NCI-H2227 treated with DMSO at 0.1 percent for 48 hours (cell line): Measurements from ENCODE around the gene AKT2.

Source experiments
- DNase-seq: peaks from one replicate; lab custom pipeline; 2025; lab: John Stamatoyannopoulos, UW

Gene AKT2

DNA sequence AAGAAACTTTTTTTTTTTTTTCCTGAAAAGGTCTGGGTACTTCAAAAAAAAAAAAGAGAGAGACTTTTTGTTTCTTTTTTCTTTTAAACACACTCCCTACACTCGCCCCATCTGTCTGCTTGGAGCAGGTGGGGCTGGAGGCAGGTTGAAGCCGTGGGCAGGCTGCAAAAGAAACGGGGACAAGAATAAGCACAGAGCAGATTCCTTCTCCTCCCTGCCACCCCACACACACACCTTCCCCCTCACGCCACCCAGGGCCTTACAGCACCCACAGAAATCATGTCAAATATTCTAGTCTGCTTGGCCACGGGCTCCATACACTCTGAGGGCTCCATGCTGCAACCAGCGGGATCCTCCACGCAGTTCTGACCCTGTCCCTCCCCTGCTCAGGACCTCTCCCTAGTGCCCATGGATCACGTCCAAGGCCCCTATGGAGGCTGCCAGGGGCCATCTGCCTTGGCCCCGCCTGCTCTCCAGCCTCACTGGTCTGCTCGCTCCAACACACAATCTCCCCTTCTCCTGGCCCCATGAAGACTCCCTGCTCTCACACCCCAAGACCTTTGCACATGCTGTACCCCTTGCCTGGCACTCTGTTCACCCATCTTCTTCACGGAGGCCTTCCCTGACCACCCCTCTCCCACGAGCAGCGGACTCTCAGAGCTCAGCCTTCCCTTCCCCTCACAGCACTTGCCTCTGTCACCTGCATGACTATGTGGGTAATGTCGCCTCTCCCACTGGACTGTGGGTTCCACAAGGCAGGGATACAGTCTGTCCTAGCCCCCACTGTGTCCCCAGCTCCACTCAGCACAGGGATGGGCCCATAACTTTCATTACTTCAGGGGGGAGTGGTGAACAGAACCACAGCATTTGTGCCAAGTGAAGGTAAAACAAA is 11.4 kb downstream of the AKT2 start:
- DNase-seq: no peak

DNA sequence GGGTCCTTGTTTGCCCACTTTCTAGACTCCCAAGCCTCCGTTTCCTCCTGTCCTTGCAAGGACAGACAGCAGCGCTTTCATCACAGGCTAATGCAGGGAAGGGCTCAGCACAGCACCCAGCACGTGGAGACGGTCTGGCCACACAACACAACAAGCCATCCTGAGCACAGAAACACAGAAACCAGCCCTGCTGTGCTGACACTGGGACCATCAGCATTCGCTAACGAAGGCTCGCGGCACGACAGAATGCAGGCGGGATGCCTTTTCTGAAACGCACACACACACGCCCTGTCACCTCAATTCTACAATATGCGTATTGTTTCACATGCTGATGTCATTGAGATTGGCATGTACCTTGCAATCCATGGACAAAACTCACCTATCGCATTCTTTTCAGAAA is 12.9 kb downstream of the AKT2 start:
- no peak for DNase-seq

DNA sequence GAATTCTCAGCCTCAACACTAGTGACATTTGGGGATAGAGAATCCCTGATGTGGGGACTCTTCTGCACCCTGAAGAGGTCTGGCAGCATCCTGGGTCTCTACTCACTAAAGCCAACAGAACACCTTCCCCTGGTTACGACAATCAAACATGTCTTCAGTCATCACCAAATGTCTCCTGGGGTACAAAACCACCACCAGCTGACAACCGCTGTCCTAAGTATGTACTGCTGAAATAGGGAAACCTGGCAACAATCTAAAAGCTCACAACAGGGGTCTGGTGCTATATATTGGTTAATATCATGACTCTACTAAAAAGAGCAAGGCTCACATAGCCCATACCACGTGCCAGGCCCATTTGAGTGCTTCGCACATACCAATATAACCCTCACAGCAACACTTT is 13.4 kb downstream of the AKT2 start:
- no peak for DNase-seq

DNA sequence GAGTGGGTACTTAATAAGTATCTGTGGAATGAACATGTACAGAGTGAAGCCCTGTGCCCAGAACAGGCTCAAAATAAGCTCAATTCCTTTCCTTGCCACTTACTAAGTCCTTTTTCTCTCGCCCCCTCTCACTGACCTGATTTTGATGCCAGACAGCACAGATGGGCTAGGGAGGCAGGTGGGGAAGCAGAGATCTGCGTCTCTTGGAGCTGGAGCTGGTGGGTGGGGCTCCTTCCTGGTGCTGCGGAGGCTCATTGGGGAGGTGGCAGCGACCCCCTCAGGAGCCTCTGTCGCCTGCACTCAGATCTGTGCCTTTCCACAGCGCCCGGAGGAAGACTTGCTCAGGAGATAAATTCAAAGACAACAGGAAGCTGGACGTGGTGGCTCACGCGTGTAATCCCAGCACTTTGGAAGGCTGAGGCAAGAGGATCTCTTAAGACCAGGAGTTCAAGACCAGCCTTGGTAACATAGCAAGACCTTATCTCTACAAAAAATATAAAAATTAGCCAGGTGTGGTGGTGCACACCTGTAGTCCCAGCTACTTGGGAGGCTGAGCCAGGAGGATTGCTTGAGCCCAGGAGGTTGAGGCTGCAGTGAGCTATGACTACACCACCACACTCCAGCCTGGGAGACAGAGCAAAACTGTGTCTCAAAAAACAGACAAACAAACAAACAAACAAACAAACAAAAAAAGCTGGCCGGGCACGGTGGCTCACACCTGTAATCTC is 14.6 kb downstream of the AKT2 start:
- DNase-seq: no peak

DNA sequence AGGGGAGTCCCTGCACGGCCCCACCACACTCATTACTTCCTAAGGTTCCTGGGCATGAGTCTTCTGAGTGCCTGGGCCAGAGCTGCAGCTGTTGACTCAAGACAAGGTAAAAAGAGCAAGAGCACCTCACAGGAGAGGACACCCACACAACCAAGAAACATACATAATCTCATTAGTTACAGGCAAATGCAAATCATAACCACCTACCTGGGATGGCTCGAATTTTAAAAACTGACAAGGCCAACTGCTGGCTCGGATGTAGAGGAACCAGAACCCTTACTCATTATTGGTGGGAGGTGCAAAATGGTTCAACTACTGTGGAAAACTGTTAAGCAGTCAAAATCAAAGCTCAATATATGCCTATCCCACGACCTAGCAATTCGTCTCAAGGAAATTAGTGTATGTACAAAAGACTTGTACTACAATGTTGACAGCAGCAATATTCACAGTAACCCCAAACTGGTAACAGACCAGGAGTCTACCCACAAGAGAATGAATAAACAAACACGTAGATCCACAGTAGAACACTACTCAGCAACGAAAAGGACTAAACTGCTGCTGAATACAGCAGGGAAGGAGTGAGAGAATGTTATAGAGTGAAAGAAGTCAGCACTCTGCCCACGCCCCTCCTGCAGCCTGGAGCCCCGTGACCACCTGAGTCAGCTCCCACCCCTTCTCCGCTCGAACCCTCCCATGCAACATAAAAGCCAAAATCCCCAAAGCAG is 15.8 kb downstream of the AKT2 start:
- no peak for DNase-seq

DNA sequence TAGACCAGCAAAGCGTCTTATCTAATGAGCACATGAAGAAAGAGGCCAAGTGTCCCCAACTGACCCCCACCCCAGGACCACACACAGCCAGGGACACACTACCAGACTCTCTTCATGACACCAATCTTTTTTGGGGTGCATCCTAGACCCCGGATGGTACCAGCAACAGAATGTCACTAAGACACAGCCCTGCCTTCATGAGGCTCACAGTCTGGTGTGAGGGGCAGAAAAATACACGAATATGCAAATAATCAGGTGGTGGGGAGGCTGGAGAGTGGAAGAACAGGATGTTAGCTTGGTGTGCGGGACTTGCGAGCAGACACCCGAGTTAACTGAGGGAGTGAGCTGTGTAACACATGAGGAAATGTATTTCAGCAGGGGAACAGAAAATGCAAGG is 17.5 kb downstream of the AKT2 start:
- DNase-seq: no peak

DNA sequence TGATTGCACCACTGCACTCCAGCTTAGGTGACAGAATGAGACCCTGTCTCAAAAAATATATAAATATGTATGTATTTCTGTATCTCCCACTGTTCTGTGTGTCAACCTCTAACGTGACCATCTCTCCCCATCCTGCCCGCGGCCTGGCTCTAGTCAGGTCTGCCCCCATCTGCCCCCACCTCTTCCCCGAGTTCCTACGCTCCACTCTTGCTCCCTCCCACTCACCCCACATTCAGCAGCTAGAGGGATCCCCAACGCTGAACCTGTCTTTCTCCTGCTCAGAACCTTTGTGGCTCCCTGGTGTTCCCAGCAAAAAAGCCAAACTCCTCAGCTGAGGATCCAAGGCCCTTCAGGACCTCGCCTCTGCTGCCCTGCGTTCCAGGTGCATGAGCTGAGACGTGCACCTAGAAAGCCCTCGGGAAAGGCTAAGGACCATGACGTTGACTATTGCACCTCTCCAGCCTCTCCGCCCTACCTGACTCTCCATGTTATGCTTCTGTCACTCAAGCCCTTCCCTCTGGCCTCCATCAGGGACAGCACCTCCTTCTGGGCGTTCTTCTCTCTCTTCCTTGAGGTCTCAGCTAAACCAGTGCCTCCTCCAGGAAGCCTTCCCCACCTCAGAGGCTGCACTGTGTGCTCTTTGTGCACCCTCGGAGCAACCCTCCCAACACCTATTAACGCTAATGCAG is 18.1 kb downstream of the AKT2 start:
- DNase-seq: no peak

DNA sequence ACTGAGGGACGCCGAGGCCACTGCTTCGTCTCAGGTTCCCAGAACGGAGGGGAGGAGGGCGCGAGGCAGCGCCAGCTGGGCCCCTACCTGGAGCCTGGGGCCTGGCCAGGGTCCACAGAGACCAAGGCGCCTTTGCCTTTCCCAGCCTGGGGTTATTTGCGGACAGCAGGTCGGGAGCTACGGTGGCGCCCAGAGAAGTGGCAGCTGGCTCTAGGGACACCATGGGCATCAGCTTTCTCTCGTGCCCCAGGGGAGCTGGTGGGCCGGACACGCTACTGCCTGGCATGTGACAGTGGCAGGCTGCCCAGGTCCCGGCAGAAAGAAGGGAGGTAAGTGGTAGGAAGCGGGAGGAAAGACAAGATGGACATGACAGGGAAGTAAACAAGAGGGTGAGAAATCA is 19.0 kb downstream of the AKT2 start:
- DNase-seq: no peak

DNA sequence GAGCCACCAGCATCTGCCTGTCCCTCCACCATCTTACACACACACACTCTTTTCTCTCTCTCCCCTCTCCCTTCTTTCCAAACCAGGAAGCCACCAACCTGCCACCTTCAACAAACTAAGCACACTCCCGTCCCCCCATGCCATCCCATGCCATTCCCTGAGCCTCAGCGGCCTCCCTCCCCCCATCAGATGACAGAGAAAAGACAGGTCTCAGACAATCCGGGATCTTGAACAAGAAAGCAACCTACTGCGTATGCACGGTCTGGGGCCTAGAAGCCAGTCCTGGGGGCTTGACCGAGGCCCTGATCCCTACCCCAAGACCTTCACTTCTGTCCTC is 19.4 kb downstream of the AKT2 start:
- DNase-seq: no peak

DNA sequence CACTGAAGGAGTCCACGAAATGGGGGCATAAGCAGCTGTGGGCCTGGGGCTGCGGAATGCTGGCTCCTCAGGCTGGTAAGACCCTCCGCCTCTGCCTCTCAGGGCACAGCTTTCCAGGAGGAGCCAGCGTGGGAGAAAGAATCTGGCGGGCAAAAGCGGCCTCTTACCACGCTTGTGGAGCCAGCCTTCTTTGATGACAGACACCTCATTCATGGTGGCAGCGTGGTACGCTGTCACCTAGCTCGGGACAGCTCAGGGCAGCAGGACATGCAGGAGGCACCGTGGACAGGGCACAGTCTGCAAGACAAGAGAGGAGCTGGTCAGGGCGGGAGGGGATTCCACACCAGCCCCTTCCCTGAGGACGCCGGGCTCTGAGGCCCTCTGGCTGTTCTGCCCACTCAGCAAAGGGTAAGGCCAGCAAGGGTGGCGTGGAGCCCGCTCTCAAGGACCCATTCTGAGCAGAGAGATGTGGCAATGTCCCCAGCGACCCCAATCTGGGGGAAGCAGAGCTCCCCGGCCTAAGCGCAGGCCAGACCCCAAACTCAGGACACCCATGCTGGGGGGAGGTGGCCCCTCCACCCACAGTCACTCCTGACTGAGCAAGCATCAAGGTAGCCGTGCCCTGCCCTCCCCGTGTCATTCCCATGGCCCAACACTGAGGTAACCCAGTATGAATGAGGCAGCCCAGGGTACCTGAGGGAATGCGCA is 19.9 kb downstream of the AKT2 start:
- DNase-seq: no peak

DNA sequence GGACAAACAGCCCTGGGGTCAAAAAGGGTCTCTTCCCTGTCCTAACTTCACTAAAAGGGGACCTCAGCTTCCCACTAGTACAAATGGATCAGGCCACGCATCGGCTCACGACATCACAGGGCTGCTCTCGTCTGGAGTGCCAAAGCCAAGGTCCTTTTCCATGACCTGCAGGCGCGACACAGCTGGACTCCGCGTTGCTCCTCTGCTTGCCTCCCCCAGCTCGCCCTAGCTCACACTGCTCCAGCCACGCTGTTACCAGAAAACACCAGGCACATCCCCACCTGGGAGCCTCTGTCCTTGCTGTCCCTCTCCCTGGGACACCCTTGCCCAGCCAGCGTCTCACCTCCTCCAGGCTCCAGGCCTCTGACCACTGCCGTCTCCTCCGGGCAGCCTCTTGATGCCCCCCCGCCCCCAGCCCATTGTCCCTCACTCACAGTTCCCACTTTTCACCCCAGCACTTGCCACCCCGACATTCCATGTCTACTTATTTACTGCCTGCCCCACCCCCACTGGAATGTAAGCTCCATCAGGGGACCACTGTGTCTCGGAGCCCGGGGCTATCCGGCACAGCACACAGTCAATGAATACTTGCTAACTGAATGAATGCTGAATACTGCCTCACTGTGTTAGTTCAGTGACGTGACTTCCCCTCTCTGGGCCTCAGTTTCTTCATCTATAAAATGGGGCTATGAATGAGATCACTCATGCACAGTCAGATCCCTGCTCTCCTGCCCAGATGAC is 20.7 kb downstream of the AKT2 start:
- no peak for DNase-seq

DNA sequence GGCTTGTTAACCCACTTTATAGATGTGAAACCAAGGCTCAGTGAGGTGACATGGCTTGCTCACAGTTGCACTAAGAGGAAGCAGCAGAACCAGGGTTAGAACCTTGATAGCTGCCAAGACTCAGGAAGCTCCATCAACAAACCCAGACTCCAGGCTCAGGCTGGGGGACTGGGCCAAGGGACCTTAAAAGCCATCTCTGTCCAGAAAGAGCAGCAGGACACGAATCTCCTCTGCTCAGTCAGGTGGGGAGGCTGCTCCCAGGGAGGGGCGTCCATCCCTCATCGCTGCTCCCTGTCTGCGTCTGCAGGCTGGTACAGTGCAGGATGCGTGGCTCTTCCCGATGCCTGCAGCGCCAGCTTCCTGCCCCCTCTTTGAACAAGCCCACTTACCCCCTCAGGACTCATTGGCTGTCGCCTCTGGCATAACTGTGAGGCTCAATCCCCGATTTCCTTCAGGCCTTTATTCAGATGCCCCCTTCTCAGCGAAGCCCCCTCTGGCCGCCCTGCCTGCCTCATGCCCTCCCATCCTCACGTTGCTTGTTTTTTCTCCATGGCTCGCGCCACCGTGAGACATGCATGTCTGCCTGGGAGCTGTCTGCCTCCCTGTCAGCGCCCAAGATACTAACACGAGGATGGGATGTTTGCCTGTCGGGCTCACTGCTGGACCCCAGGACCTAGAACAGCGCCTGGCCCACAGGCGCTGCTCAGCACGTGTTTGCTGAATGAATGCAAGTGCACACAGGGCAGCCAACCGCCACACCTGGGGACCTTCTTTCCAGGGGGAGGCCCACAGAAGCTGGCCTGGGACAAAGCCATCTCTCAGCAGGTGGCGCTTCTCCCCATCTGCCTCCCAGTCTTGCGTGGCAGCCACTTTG is 21.5 kb downstream of the AKT2 start:
- DNase-seq: no peak

DNA sequence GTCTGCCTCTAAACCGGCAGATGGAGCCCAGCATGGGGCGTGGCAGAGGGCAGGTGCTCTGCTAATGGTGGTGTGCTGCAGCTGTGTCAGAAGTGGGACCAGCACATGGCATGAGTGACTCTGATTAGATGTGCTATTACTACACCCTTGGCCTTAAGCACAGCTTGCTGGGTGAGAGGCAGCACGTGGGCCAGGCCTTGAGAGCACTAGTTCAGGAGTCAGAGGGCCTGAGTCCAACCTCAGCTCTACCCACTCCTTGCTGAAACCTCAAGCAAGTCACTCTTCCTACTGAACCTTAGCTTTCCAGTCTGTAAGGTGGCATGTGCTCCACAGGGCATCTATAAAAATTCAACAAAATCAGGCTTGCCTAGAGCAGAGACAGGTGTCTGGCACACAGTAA is 22.7 kb downstream of the AKT2 start:
- DNase-seq: no peak

DNA sequence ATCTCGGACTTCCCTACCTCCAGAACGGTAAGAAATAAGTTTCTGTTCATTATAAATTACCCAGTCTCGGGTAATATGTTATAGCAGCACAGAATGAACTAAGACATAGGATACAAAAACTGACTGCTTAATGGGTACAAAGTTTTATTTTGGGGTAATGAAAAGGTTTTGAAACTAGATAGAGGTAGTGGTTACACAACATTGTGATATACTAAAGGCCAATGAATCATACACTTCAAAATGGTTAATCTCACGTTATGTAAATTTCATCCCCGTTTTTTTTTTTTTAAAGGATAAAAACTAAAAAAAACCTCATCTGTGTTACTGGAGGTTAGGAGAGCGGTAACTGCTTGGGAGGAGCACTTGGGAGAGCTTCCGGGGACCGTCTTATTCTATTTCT is 23.5 kb downstream of the AKT2 start:
- no peak for DNase-seq

DNA sequence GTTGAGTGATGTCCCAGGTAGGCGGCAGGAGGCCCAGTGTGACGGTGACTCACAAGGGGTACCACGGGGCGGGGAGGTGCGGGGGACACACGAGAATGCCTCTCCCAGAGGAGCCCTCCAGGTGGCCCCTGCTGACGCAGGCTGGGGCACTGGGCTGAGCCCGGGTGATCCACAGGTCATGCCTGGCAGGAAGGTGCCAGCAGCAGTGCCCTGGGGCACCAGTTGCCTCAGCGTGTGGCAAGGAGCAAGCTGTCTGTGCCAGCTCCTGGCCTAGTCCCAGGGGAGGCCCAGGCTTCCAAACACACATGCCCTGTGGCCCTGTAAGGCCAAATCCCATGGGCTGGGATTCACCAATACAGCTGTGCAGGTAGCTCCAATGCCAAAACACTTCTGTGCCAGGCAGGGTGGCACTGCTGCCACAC is 28.0 kb downstream of the AKT2 start:
- no peak for DNase-seq

DNA sequence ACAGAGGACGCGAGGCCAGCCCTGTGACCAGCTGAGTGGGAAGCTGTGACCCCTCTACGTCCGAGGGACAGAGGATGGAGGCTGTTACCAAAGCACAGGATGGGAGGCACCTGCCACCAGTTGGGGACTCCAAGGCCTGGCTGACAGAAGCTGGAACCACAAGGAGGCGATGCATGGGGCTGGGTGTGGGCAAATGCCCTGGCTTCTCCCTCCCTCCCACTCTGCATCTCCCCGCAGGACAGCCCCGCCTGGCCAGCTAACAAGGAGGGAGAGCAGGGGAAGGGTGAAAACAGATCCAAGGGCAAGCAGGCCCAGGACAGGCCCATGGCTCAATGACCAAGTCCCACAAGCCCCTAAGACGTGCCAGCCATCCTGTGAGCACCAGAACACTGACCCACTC is 28.6 kb downstream of the AKT2 start:
- DNase-seq: no peak

DNA sequence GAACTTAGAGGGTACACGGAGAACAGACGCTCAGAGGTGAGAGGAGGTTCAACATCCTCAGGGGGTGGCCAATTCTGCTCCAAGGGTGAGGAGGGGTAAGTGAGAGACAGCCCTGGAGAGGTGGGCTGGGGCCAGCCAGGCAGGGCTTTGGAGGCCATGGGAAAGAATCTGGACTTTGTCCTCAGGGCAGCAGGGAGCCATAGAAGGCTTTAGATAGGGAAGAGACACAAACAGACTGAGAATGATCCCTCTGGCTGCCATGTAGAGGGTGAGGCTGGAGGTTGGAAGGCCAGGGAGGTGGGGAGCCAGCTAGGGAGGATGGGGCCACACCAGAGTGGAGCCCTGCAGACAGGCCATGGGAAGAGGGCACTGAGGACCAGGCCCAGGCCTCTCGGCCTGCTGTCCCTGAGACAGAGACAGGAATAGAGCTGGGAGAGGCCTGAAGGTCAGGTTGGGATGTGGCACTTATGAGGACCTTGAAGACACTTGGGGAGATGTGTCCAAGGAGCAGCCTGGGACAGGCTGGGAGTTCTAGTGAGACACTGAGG is 29.5 kb downstream of the AKT2 start:
- DNase-seq: no peak

DNA sequence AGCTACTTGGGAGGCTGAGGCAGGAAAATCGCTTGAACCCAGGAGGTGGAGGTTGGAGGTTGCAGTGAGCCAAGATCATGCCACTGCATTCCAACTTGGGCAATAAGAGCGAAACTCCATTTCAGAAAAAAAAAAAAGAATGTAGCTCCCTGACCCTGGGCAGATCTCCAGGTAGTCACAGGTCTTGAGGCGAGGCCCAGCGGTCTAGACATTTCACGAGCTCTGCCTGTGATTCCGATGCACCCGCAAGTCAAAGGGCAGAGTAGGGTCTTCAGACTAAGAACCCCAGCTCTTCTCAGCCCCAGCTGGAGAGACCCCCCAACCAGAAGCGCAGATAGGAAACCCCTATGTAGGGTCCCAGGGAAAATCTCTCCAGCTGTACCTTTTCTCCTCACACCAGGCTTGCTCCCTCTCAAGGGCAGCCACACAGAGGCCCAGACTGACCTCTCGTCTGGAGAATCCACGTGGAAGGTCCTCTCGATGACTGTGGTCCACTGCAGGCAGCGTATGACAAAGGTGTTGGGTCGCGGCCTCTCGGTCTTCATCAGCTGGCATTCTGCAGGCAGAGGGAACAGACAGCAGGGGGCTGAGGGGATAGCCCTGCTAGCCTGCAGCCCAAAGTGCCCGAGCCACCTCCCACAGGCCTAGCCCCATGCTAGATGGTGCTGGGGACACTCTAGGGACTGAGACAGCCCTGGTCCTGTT is 30.3 kb downstream of the AKT2 start:
- DNase-seq: no peak

DNA sequence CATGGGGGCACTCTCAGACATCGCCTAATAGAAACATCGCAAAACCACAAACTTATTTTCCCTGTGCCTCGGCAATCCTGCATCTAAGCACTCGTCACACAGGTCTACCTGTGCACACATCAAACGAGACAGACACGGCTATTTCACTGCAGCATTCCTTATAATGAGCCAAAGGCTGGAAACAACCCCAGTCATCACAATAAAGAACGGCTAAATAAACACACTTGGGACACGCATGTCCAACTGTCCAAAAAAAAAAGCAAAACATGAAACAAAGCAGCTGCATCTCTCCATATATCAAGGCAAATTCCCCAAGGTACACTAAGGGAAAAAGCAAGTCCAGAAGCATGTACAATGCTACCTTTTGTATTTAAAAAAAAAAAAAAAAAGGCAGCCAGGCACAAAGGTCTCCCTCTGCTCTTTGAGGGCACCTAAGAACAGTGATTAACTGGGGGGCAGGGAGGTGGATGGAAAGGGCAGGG is 31.5 kb downstream of the AKT2 start:
- no peak for DNase-seq
